Astrocyte of the spinal cord (primary cell): ENCODE results near the gene HNF1A.

Experiments used
- DNase-seq: peaks from one replicate; pipeline ENCODE4 v3.0.0; 2011; ENCODE audit warnings: low read depth, low spot score
- H3K4me3 ChIP-seq: 2 replicates; pipeline ENCODE4 v1.5.1; 2011; ENCODE audit warnings: low read depth, mild to moderate bottlenecking, low read length, moderate library complexity
- in situ Hi-C: cut with HindIII; loops from 2 replicates; pipeline ENCODE4 v1.10.0; 2017; ENCODE audit warnings: low sequenced_read_pairs
- TF ChIP-seq, protein P1 (sequence below): IDR thresholded peaks from 2 replicates; pipeline ENCODE4 v1.5.1; 2012; ENCODE audit warnings: low read depth, mild to moderate bottlenecking, low read length, inconsistent platforms

HNF1A gene

DNA sequence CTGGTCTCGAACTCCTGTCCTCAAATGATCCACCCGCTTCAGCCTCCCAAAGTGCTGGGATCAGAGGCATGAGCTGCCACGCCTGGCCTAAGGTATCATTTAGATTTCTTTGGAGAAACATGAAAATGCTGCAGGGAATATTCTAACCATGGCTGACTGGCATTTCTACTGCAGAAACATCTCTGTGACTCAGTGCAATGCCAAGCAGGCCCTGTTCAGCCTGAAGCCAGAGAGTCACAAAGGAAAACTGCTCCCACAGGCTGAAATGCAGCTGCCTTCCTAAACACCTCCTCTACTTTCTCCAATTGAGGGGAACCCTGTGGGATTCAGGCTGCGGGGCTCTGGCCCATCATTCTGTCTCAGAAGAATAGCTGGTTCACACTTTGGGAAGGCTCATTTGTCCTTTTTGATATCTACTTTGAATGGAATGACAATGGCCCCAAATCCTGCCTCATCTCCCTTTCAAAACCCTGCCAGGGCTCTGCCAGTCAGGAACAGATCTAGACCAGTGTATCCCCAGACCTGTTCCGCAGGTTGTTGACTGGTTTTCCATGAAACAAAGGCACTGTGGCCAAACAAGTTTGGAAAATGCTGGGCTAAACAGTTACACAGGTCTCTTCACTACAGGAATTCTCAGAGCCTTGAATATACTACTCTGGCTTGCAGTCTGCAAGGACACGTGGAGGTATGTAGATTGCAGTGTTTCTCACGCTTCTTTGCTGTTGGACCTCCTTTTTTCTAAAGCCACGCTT lies 30.2 kb downstream of the HNF1A start:
- no peak overlapping the region for H3K4me3 ChIP-seq
- TF ChIP-seq, protein P1, sequence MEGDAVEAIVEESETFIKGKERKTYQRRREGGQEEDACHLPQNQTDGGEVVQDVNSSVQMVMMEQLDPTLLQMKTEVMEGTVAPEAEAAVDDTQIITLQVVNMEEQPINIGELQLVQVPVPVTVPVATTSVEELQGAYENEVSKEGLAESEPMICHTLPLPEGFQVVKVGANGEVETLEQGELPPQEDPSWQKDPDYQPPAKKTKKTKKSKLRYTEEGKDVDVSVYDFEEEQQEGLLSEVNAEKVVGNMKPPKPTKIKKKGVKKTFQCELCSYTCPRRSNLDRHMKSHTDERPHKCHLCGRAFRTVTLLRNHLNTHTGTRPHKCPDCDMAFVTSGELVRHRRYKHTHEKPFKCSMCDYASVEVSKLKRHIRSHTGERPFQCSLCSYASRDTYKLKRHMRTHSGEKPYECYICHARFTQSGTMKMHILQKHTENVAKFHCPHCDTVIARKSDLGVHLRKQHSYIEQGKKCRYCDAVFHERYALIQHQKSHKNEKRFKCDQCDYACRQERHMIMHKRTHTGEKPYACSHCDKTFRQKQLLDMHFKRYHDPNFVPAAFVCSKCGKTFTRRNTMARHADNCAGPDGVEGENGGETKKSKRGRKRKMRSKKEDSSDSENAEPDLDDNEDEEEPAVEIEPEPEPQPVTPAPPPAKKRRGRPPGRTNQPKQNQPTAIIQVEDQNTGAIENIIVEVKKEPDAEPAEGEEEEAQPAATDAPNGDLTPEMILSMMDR: no peak
- no peak for DNase-seq
- in situ Hi-C loops: no loop called here

DNA sequence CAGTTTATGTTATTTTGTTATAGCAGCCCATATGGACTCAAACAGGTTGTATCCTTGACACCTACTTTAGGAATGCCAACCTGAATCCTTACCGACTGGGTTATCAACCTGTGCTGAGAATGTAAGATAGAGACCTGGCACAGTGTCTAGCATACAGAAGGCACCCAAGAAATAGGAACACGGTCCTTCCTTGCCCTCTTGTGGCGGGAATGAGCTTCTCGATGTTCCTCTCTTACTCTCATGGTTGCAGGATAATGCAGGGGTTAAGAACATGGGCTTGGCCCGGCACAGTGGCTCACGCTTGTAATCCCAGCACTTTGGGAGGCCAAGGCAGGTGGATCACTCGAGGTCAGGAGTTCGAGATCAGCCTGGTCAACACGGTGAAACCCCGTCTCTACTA lies 31.4 kb downstream of the HNF1A start:
- TF ChIP-seq, protein P1: peak; percentile 57
- in situ Hi-C loops: no loop called here
- no peak overlapping the region for H3K4me3 ChIP-seq
- peak; percentile 33 for DNase-seq

GRCh38 chr12:121010860-121011259 lies 32.5 kb downstream of the HNF1A start:
- TF ChIP-seq, protein P1: no peak
- in situ Hi-C loops: no loop called here
- no peak for DNase-seq
- H3K4me3 ChIP-seq: no peak overlapping the region

- no peak for DNase-seq
- in situ Hi-C loops: no loop called here
- H3K4me3 ChIP-seq: no peak overlapping the region
- TF ChIP-seq, protein P1: no peak
These were observed 33.5 kb downstream of the HNF1A start for GRCh38 chr12:121011820-121012219.

GRCh38 chr12:121013715-121014114 lies 35.4 kb downstream of the HNF1A start:
- in situ Hi-C loops: no loop called here
- TF ChIP-seq, protein P1: no peak
- no peak overlapping the region for H3K4me3 ChIP-seq
- DNase-seq: no peak

DNA sequence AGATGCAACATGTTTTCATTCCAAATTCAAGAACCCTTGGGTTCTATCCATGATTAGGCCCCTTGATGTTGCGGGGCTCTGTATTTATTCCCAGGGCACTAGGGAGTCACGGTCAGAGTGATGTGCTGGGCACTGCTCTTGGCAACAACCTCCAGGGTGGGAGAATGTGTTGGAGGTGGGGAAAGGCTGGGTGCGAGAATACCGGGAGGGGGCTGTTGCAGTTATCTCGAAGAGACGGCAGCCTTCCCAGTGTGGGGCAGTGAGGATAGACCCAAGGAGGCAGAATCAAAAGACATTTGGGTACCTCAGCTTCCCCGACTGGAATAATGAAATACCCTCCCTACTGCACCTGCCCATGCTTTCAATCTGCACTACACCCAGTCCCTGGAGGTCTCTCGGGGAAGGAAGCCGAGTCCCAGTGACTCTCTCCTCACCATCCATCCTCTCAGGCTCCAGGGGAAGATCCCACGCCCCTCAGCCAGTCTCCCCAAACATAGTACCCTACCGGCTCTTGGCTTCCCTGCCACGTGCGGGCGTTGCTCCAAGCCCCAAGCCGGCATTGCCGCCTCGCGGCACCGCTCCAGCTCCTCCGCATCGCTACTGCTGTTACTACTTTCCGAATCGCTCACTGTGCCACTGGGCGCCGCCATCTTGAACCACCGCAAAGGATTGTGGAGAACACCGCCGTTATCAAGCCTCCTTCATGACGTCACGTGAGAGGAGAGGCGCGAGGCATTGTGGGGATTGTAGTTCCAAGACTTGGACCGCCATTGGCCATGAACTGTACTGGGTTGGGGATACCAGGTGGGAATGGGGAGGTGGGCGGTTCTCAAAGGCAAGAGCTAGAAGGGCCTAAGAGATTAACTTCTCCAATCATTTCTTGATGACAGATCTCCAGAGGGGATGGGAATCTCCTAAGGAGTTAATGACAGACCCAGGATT lies 37.8 kb downstream of the HNF1A start, which contains the start of gene C12orf43:
Gene C12orf43 (minus strand): TSS at position 663 of the 942 bp plus-strand sequence. CDS start 13 bp downstream, at position 650.
- DNase-seq: peak; percentile 85
- peak within 1 kb of the TSS; percentile 91 for H3K4me3 ChIP-seq
- TF ChIP-seq, protein P1: no peak
- in situ Hi-C loops: no loop called here
